H9 (cell line): Measurements from ENCODE around the gene TEC. TPM values are rescaled to one million over a fixed set of nuclear protein-coding genes. Genes with fewer than 3 reads are reported as not detected.

ENCODE experiments used
- DNase-seq: peaks from one replicate; pipeline ENCODE4 v3.0.0-alpha.2; 2017
- H2AFZ ChIP-seq: one replicate; pipeline ENCODE4 v1.6.1; 2013; ENCODE audit warnings: mild to moderate bottlenecking, low read length, control low read depth, moderate library complexity
- H2AK5ac ChIP-seq: 2 replicates; pipeline ENCODE4 v1.6.1; 2013; ENCODE audit warnings: low read length, control low read depth, mixed read lengths; ENCODE audit not compliant: insufficient read length
- H2BK120ac ChIP-seq: one replicate; pipeline ENCODE4 v1.6.1; 2013; ENCODE audit warnings: low read depth, mild to moderate bottlenecking, low read length, control low read depth, inconsistent platforms; ENCODE audit not compliant: poor library complexity, severe bottlenecking
- H2BK12ac ChIP-seq: 2 replicates; pipeline ENCODE4 v1.6.1; 2013; ENCODE audit warnings: low read length, control low read depth, mixed read lengths, low read depth; ENCODE audit not compliant: insufficient read length
- H2BK15ac ChIP-seq: 2 replicates; pipeline ENCODE4 v1.6.1; 2013; ENCODE audit warnings: low read depth, low read length, control low read depth
- H2BK20ac ChIP-seq: one replicate; pipeline ENCODE4 v1.6.1; 2013; ENCODE audit warnings: low read depth, mild to moderate bottlenecking, low read length, control low read depth, inconsistent platforms; ENCODE audit not compliant: poor library complexity, severe bottlenecking
- H2BK5ac ChIP-seq: 2 replicates; pipeline ENCODE4 v1.6.1; 2013; ENCODE audit warnings: low read length, control low read depth, mixed read lengths; ENCODE audit not compliant: insufficient read length
- H3K14ac ChIP-seq: 2 replicates; pipeline ENCODE4 v1.6.1; 2013; ENCODE audit warnings: low read length, control low read depth; ENCODE audit not compliant: insufficient read depth
- H3K18ac ChIP-seq: 2 replicates; pipeline ENCODE4 v1.6.1; 2013; ENCODE audit warnings: low read depth, mild to moderate bottlenecking, mixed read lengths, low read length, control low read depth; ENCODE audit not compliant: insufficient read length
- H3K23ac ChIP-seq: 2 replicates; pipeline ENCODE4 v1.6.1; 2013; ENCODE audit warnings: low read length, control low read depth, mixed read lengths, low read depth; ENCODE audit not compliant: insufficient read length
- H3K23me2 ChIP-seq: 2 replicates; pipeline ENCODE4 v1.6.1; 2013; ENCODE audit warnings: low read depth, mild to moderate bottlenecking, mixed read lengths, low read length, control low read depth; ENCODE audit not compliant: insufficient read length, poor library complexity, severe bottlenecking
- H3K27ac ChIP-seq: 2 replicates; pipeline ENCODE4 v1.5.1; 2013; ENCODE audit warnings: low read length, control low read depth, mixed read lengths, low read depth; ENCODE audit not compliant: insufficient read length
- H3K27me3 ChIP-seq: 2 replicates; pipeline ENCODE4 v1.6.1; 2013; ENCODE audit warnings: low read length, control low read depth, inconsistent platforms; ENCODE audit not compliant: insufficient read depth
- H3K4ac ChIP-seq: 2 replicates; pipeline ENCODE4 v1.6.1; 2013; ENCODE audit warnings: low read depth, mild to moderate bottlenecking, control low read depth, inconsistent platforms, low read length, moderate library complexity
- H3K4me1 ChIP-seq: 2 replicates; pipeline ENCODE4 v1.6.1; 2013; ENCODE audit warnings: low read length, control low read depth, inconsistent platforms; ENCODE audit not compliant: insufficient read depth
- H3K4me2 ChIP-seq: 2 replicates; pipeline ENCODE4 v1.6.1; 2013; ENCODE audit warnings: low read length, control low read depth, mixed read lengths; ENCODE audit not compliant: insufficient read length, insufficient read depth
- H3K56ac ChIP-seq: 2 replicates; pipeline ENCODE4 v1.6.1; 2013; ENCODE audit warnings: low read depth, mild to moderate bottlenecking, mixed read lengths, low read length, control low read depth; ENCODE audit not compliant: insufficient read length
- H3K79me1 ChIP-seq: 2 replicates; pipeline ENCODE4 v1.6.1; 2013; ENCODE audit warnings: low read depth, mild to moderate bottlenecking, moderate library complexity, low read length, control low read depth, inconsistent platforms; ENCODE audit not compliant: insufficient read depth, poor library complexity, severe bottlenecking
- H3K79me2 ChIP-seq: 2 replicates; pipeline ENCODE4 v1.6.1; 2013; ENCODE audit warnings: low read length, control low read depth, inconsistent platforms; ENCODE audit not compliant: insufficient read depth
- H3K9ac ChIP-seq: 2 replicates; pipeline ENCODE4 v1.6.1; 2013; ENCODE audit warnings: low read length, control low read depth, mixed read lengths; ENCODE audit not compliant: insufficient read length; ENCODE audit errors: extremely low read depth
- H3K9me3 ChIP-seq: one replicate; pipeline ENCODE4 v1.6.1; 2013; ENCODE audit warnings: low read depth, low read length, inconsistent platforms; ENCODE audit not compliant: control insufficient read depth
- H3T11ph ChIP-seq: one replicate; pipeline ENCODE4 v1.6.1; 2013; ENCODE audit warnings: mild to moderate bottlenecking, low read length, control low read depth, inconsistent platforms
- H4K20me1 ChIP-seq: one replicate; pipeline ENCODE4 v1.6.1; 2013; ENCODE audit not compliant: control insufficient read depth, insufficient read length, insufficient read depth
- H4K5ac ChIP-seq: 2 replicates; pipeline ENCODE4 v1.6.1; 2013; ENCODE audit warnings: low read depth, mild to moderate bottlenecking, mixed read lengths, low read length, control low read depth; ENCODE audit not compliant: insufficient read length
- H4K8ac ChIP-seq: replicated peaks from 2 replicates; pipeline ENCODE4 v1.6.1; 2013; ENCODE audit warnings: low read length, control low read depth, mixed read lengths, low read depth; ENCODE audit not compliant: insufficient read length
- H4K91ac ChIP-seq: 2 replicates; pipeline ENCODE4 v1.6.1; 2013; ENCODE audit warnings: low read depth, mild to moderate bottlenecking, moderate library complexity, mixed read lengths, low read length, control low read depth; ENCODE audit not compliant: insufficient read length
- H3K27ac Mint-ChIP-seq, 3 experiments: 2 replicates in 2 of 3; 3 replicates in 1 of 3; pipeline ENCODE4 v1.8.0; 2020 to 2021; ENCODE audit warnings: mixed read lengths in 3 of 3, mild to moderate bottlenecking in 1 of 3, moderate library complexity in 1 of 3
- H3K27me3 Mint-ChIP-seq: 2 replicates; pipeline ENCODE4 v1.8.0; 2021; ENCODE audit warnings: low read depth, mild to moderate bottlenecking, moderate library complexity, mixed read lengths
- H3K36me3 Mint-ChIP-seq, 3 experiments: 2 replicates in 2 of 3; 3 replicates in 1 of 3; pipeline ENCODE4 v1.8.0; 2020 to 2021; ENCODE audit warnings: low read depth in 3 of 3, mixed read lengths in 3 of 3; ENCODE audit not compliant: insufficient read depth in 1 of 3
- H3K4me1 Mint-ChIP-seq, 2 experiments: 2 replicates each; pipeline ENCODE4 v1.8.0; 2020; ENCODE audit warnings: mixed read lengths in 2 of 2
- H3K4me3 Mint-ChIP-seq, 2 experiments: 2 replicates in 1 of 2; 3 replicates in 1 of 2; pipeline ENCODE4 v1.8.0; 2020 to 2021; ENCODE audit warnings: mild to moderate bottlenecking in 2 of 2, mixed read lengths in 2 of 2, moderate library complexity in 1 of 2
- H3K9me3 Mint-ChIP-seq, 2 experiments: 2 replicates in 1 of 2; 3 replicates in 1 of 2; pipeline ENCODE4 v1.8.0; 2020; ENCODE audit warnings: mild to moderate bottlenecking in 2 of 2, mixed read lengths in 2 of 2, moderate library complexity in 1 of 2
- WGBS: extraction: QIAGEN DNeasy Blood & Tissue Kit; methylation state at CpG from one replicate; pipeline ENCODE4 v1.1.7; 2013; ENCODE audit warnings: missing lambda C conversion rate, low lambda C conversion rate, mixed read lengths; ENCODE audit not compliant: insufficient read length; ENCODE audit errors: extremely low coverage; 5-methylcytosine and 5-hydroxymethylcytosine counted together
- total RNA-seq: library from RNA; stranded (reverse); gene quantifications from 2 replicates; pipeline ENCODE4 v1.2.1, GENCODE V29; 2021
- TF ChIP-seq, protein P1 (sequence below): fragments of 200-600 bp; sonication (generic); conservative IDR thresholded peaks from 3 replicates; pipeline ENCODE4 v1.8.0; 2021; ENCODE audit warnings: antibody characterized with exemption, mild to moderate bottlenecking

The TEC gene
- total RNA-seq, 1 experiment from 2014 or later = 1.8 TPM

DNA sequence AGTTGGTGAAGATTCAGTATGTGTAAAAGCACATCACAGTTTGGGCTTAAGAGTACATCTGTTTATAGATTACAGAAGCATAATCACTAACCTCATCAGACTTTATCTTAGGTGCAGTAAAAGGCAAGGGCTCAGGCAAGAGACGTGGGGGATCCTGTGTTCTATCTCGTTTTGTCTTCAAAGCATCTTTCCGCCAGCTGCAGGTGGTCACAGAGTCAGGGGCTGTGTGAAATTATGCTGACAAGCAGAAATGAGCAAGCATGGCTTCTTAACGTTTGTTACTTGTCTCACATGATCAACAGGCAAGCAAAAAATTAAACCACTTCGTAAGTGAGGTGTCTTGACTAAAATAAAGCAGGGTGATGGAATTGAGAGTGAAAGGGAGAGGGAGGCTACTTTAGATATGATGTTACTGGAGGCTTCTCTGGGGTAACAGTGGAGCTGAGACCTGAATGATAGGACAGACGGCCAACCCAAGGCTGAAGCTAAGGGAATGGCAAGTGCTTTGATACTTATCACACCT is 1.4 kb upstream of the TEC start:
- H3K14ac ChIP-seq = no peak overlapping the region
- TF ChIP-seq, protein P1, sequence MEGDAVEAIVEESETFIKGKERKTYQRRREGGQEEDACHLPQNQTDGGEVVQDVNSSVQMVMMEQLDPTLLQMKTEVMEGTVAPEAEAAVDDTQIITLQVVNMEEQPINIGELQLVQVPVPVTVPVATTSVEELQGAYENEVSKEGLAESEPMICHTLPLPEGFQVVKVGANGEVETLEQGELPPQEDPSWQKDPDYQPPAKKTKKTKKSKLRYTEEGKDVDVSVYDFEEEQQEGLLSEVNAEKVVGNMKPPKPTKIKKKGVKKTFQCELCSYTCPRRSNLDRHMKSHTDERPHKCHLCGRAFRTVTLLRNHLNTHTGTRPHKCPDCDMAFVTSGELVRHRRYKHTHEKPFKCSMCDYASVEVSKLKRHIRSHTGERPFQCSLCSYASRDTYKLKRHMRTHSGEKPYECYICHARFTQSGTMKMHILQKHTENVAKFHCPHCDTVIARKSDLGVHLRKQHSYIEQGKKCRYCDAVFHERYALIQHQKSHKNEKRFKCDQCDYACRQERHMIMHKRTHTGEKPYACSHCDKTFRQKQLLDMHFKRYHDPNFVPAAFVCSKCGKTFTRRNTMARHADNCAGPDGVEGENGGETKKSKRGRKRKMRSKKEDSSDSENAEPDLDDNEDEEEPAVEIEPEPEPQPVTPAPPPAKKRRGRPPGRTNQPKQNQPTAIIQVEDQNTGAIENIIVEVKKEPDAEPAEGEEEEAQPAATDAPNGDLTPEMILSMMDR = no peak
- no peaks in the 10 kb centered on the region for H3K9me3 ChIP-seq
- no peaks in the 10 kb centered on the region for H3K27me3 ChIP-seq
- H3K18ac ChIP-seq = no peak overlapping the region
- H3T11ph ChIP-seq = no peak overlapping the region
- Mint-ChIP-seq H3K4me1 (peaks cover 12 to 17% of the 10 kb centered on the region in 2 experiments; a peak in 3 of 4 replicates), H3K4me3 (peak overlapping the region in 1 of 2 experiments; percentile 1; a peak in 2 of 5 replicates), H3K27ac (no peak overlapping the region), H3K36me3 (peaks cover 2 to 12% (median 6%) of the 10 kb centered on the region in 3 experiments; a peak in 6 of 7 replicates), H3K27me3 (peaks cover 6% of the 10 kb centered on the region; the same call in 1 of the 2 replicates), H3K9me3 (peaks cover 11 to 14% of the 10 kb centered on the region in 2 experiments)
- no peaks in the 10 kb centered on the region for H3K4me1 ChIP-seq
- H3K79me2 ChIP-seq = no peaks in the 10 kb centered on the region
- H3K23ac ChIP-seq = no peak overlapping the region
- no peak overlapping the region for H3K27ac ChIP-seq
- no peaks in the 10 kb centered on the region for H4K20me1 ChIP-seq
- no peak overlapping the region for H3K4me2 ChIP-seq
- no peaks in the 10 kb centered on the region for H3K79me1 ChIP-seq
- H3K56ac ChIP-seq = no peak overlapping the region
- no peak overlapping the region for H4K5ac ChIP-seq
- DNase-seq = no peak
- no peak overlapping the region for H2BK5ac ChIP-seq
- no peak overlapping the region for H4K8ac ChIP-seq
- no peaks in the 10 kb centered on the region for H3K23me2 ChIP-seq
- H2BK15ac ChIP-seq = no peak overlapping the region
- no peak overlapping the region for H3K4ac ChIP-seq
- no peak overlapping the region for H2AFZ ChIP-seq
- no peak overlapping the region for H3K9ac ChIP-seq
- WGBS = no CpG with 5 or more reads among the region's 6 CpGs
- no peak overlapping the region for H2BK120ac ChIP-seq
- H2BK12ac ChIP-seq = no peak overlapping the region
- H2BK20ac ChIP-seq = no peak overlapping the region
- H2AK5ac ChIP-seq = no peak overlapping the region
- H4K91ac ChIP-seq = no peak overlapping the region
